A673 (cell line): ENCODE results near the gene DEFB112. TPM values are rescaled to one million over a fixed set of nuclear protein-coding genes. Genes with fewer than 3 reads are reported as not detected.

Experiments used
- BruUV-seq: library from RNA; stranded (reverse); fragments of 400-500 nt; replicated peaks from 2 replicates; lab custom pipeline; 2021; lab: Mats Ljungman, UMichigan
- CTCF ChIA-PET: fragments of 300-600 bp; sonication (Branson Sonifier 250); formaldehyde crosslinking; loops from one replicate; lab custom pipeline; 2022; ENCODE audit warnings: antibody characterized with exemption; lab: Charles Lee
- POLR2A ChIA-PET: fragments of 300-600 bp; sonication (Branson Sonifier 250); formaldehyde crosslinking; loops from one replicate; lab custom pipeline; 2022; ENCODE audit warnings: antibody characterized with exemption; ENCODE audit not compliant: low non-redundant PET; lab: Charles Lee
- DNase-seq: peaks from one replicate; pipeline ENCODE4 v3.0.0-alpha.2; 2015; ENCODE audit warnings: low spot score
- H3K27ac ChIP-seq: fragments of 200-600 bp; sonication (generic); 2 replicates; pipeline ENCODE4 v1.5.1; 2016; ENCODE audit warnings: mixed run types, low read depth, mild to moderate bottlenecking, mixed read lengths, antibody characterized with exemption, low read length; ENCODE audit not compliant: poor library complexity, severe bottlenecking
- H3K27me3 ChIP-seq: fragments of 200-600 bp; sonication (generic); replicated peaks from 2 replicates; pipeline ENCODE4 v1.6.1; 2017; ENCODE audit warnings: mixed run types, low read depth, mild to moderate bottlenecking, mixed read lengths, antibody characterized with exemption, low read length; ENCODE audit not compliant: insufficient read depth, poor library complexity
- H3K36me3 ChIP-seq: fragments of 200-600 bp; sonication (generic); 2 replicates; pipeline ENCODE4 v1.6.1; 2016; ENCODE audit warnings: mixed run types, mild to moderate bottlenecking, mixed read lengths, antibody characterized with exemption, low read length; ENCODE audit not compliant: insufficient read depth, poor library complexity, severe bottlenecking
- H3K4me1 ChIP-seq: fragments of 200-600 bp; sonication (generic); 2 replicates; pipeline ENCODE4 v1.6.1; 2017; ENCODE audit warnings: mixed run types, mild to moderate bottlenecking, mixed read lengths, antibody characterized with exemption, low read length; ENCODE audit not compliant: insufficient read depth, poor library complexity, severe bottlenecking
- H3K4me3 ChIP-seq: fragments of 200-600 bp; sonication (generic); 2 replicates; pipeline ENCODE4 v1.5.1; 2016; ENCODE audit warnings: low read depth, mixed run types, mild to moderate bottlenecking, mixed read lengths, low read length; ENCODE audit not compliant: poor library complexity, severe bottlenecking
- H3K9me3 ChIP-seq: fragments of 200-600 bp; sonication (generic); 2 replicates; pipeline ENCODE4 v1.6.1; 2016; ENCODE audit warnings: mixed run types, low read depth, mild to moderate bottlenecking, mixed read lengths, antibody characterized with exemption, low read length; ENCODE audit not compliant: poor library complexity, severe bottlenecking
- EZH2 ChIP-seq: fragments of 200-600 bp; sonication (generic); IDR thresholded peaks from 2 replicates; pipeline ENCODE4 v1.6.1; 2017; ENCODE audit warnings: borderline replicate concordance, low read depth, mild to moderate bottlenecking, mixed read lengths, antibody characterized with exemption, low read length; ENCODE audit not compliant: poor library complexity, severe bottlenecking
- intact Hi-C: fragments of 100-400 bp; cut with micrococcal nuclease; formaldehyde crosslinking; loops from one replicate; pipeline ENCODE4 v1.10.0; 2022; ENCODE audit not compliant: unreplicated experiment
- total RNA-seq: library from RNA; stranded (reverse); gene quantifications from 2 replicates; pipeline ENCODE4 v1.2.3, GENCODE V29; 2021
- TF ChIP-seq, protein P1 (sequence below): fragments of 300-800, 200-600 bp; sonication (generic); conservative IDR thresholded peaks from 2 replicates; pipeline ENCODE4 v1.5.1; 2017; ENCODE audit warnings: low read depth, mild to moderate bottlenecking, antibody characterized with exemption, low read length, moderate library complexity, mixed read lengths

DEFB112 gene
- total RNA-seq, 1 experiment from 2014 or later = not detected

GRCh38 chr6:50003139-50003538 lies 46.6 kb downstream of the DEFB112 start:
- no TSS peak for BruUV-seq
- ChIA-PET POLR2A (no interaction called here), CTCF (no interaction called here)
- Histone ChIP-seq H3K27me3 (no peaks in the 10 kb centered on the region), H3K4me1 (no peaks in the 10 kb centered on the region), H3K27ac (no peak overlapping the region), H3K9me3 (no peaks in the 10 kb centered on the region), H3K36me3 (no peaks in the 10 kb centered on the region), H3K4me3 (no peak overlapping the region)
- DNase-seq = no peak
- intact Hi-C loops = no loop called here
- TF ChIP-seq, protein P1, sequence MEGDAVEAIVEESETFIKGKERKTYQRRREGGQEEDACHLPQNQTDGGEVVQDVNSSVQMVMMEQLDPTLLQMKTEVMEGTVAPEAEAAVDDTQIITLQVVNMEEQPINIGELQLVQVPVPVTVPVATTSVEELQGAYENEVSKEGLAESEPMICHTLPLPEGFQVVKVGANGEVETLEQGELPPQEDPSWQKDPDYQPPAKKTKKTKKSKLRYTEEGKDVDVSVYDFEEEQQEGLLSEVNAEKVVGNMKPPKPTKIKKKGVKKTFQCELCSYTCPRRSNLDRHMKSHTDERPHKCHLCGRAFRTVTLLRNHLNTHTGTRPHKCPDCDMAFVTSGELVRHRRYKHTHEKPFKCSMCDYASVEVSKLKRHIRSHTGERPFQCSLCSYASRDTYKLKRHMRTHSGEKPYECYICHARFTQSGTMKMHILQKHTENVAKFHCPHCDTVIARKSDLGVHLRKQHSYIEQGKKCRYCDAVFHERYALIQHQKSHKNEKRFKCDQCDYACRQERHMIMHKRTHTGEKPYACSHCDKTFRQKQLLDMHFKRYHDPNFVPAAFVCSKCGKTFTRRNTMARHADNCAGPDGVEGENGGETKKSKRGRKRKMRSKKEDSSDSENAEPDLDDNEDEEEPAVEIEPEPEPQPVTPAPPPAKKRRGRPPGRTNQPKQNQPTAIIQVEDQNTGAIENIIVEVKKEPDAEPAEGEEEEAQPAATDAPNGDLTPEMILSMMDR = no peak
- no peak for TF ChIP-seq EZH2

GRCh38 chr6:49995278-49995677 lies 54.5 kb downstream of the DEFB112 start:
- no peaks in the 10 kb centered on the region for H3K4me1 ChIP-seq
- no peak overlapping the region for H3K4me3 ChIP-seq
- no peak for DNase-seq
- no peaks in the 10 kb centered on the region for H3K36me3 ChIP-seq
- H3K27me3 ChIP-seq = no peaks in the 10 kb centered on the region
- H3K27ac ChIP-seq = no peak overlapping the region
- intact Hi-C loops = no loop called here
- no peaks in the 10 kb centered on the region for H3K9me3 ChIP-seq
- no peak for TF ChIP-seq EZH2
- TF ChIP-seq, protein P1 = no peak
- POLR2A ChIA-PET = no interaction called here
- no TSS peak for BruUV-seq
- CTCF ChIA-PET = no interaction called here

Other genes starting within 250 kb of the DEFB112 start
- not detected in 2 replicates for gene CRISP1, start 183.4 kb downstream of the DEFB112 start, total RNA-seq
- not detected in 2 replicates for gene DEFB114, start 85.8 kb downstream of the DEFB112 start, total RNA-seq
- gene DEFB113, start 80.3 kb downstream of the DEFB112 start, total RNA-seq = not detected in 2 replicates
- gene DEFB110, start 27.9 kb downstream of the DEFB112 start, total RNA-seq = not detected in 2 replicates